ENCODE results near the gene CLTCL1.
"Not testable (repeated sequence)": the region's sequence is repeated elsewhere in the genome, so short reads cannot be mapped to it uniquely, and the experiment has no call there.

The CLTCL1 gene

GRCh38 chr22:19218541-19219233, 72.8 kb downstream of the CLTCL1 start:
- no peak for DNase-seq

GRCh38 chr22:19216579-19216978, 74.9 kb downstream of the CLTCL1 start:
- no peak for DNase-seq

- no peak for DNase-seq
Measured at GRCh38 chr22:19215360-19215759, 76.2 kb downstream of the CLTCL1 start.

GRCh38 chr22:19214078-19214473, 77.4 kb downstream of the CLTCL1 start:
- no peak for DNase-seq

- DNase-seq = peak in 18 of 56 donors; percentile 8 to 44 (median 18)
Measured at GRCh38 chr22:19213442-19214077, 78.0 kb downstream of the CLTCL1 start.

- no peak for DNase-seq
Measured at GRCh38 chr22:19213001-19213400, 78.5 kb downstream of the CLTCL1 start.

GRCh38 chr22:19212302-19212870, 79.1 kb downstream of the CLTCL1 start:
- DNase-seq = no peak

GRCh38 chr22:19210188-19210587, 81.3 kb downstream of the CLTCL1 start:
- DNase-seq = no peak

- no peak for DNase-seq
Measured at GRCh38 chr22:19208287-19208847, 83.2 kb downstream of the CLTCL1 start.

GRCh38 chr22:19207884-19208283, 83.6 kb downstream of the CLTCL1 start:
- no peak for DNase-seq

GRCh38 chr22:19207401-19207808, 84.1 kb downstream of the CLTCL1 start:
- peak in 3 of 56 donors; percentile 2 to 15 (median 13) for DNase-seq

- no peak for DNase-seq
Measured at GRCh38 chr22:19206287-19206686, 85.2 kb downstream of the CLTCL1 start.

- no peak for DNase-seq
Measured at GRCh38 chr22:19204640-19205039, 86.9 kb downstream of the CLTCL1 start.

- DNase-seq = no peak
Measured at GRCh38 chr22:19203834-19204233, 87.7 kb downstream of the CLTCL1 start.

- DNase-seq = not testable (repeated sequence)
Measured at GRCh38 chr22:19202799-19203186, 88.7 kb downstream of the CLTCL1 start.

- DNase-seq = peak in 5 of 56 donors; percentile 4 to 8 (median 5)
Measured at GRCh38 chr22:19201869-19202798, 89.4 kb downstream of the CLTCL1 start.

- DNase-seq = no peak
Measured at GRCh38 chr22:19201130-19201868, 90.2 kb downstream of the CLTCL1 start.

- DNase-seq = no peak
Measured at GRCh38 chr22:19199479-19199878, 92.0 kb downstream of the CLTCL1 start.

- DNase-seq = no peak
Measured at GRCh38 chr22:19197997-19198865, 93.3 kb downstream of the CLTCL1 start.
